Testis (tissue), 3 donors: ENCODE measurements around the gene TRIM15. TPM values are rescaled to one million over a fixed set of nuclear protein-coding genes. Genes with fewer than 3 reads are reported as not detected.

Experiments used
- DNase-seq: peaks from one replicate; pipeline ENCODE4 v3.0.0-alpha.2; 2019
- H3K27ac ChIP-seq, 2 donors: fragments of 200-600 bp; sonication (generic); one replicate each; pipeline ENCODE4 v1.5.1; 2019
- H3K27me3 ChIP-seq: fragments of 200-600 bp; sonication (generic); one replicate; pipeline ENCODE4 v1.5.1; 2019
- H3K36me3 ChIP-seq: fragments of 200-600 bp; sonication (generic); one replicate; pipeline ENCODE4 v1.5.1; 2017; ENCODE audit warnings: low read depth; ENCODE audit errors: missing control alignments
- H3K4me1 ChIP-seq: fragments of 200-600 bp; sonication (generic); one replicate; pipeline ENCODE4 v1.5.1; 2019
- H3K4me3 ChIP-seq, 2 donors: fragments of 200-600 bp; sonication (generic); one replicate each; pipeline ENCODE4 v1.5.1; 2017 to 2019
- H3K9me3 ChIP-seq: fragments of 200-600 bp; sonication (generic); one replicate; pipeline ENCODE4 v1.5.1; 2017
- CTCF ChIP-seq, 3 experiments: fragments of 450-650 bp in 2 of 3; fragments of 200-600 bp in 1 of 3; sonication (generic) in 1 of 3; IDR thresholded peaks; one replicate each; pipeline ENCODE4 v1.5.1; 2016 to 2019; ENCODE audit warnings: antibody characterized with exemption in 3 of 3, mild to moderate bottlenecking in 2 of 3, moderate library complexity in 1 of 3
- POLR2A ChIP-seq: fragments of 450-650 bp; IDR thresholded peaks from one replicate; pipeline ENCODE4 v1.6.1; 2017; ENCODE audit warnings: antibody characterized with exemption, mild to moderate bottlenecking, moderate library complexity
- WGBS, 2 donors: methylation state at CpG; one replicate each; pipeline ENCODE4 v1.1.5; 2018; 5-methylcytosine and 5-hydroxymethylcytosine counted together
- intact Hi-C: fragments of 100-400 bp; cut with DNase I; formaldehyde crosslinking; loops from one replicate; pipeline ENCODE4 v1.15.1; 2023; ENCODE audit warnings: low total_unique reads
- polyA plus RNA-seq: library from polyadenylated mRNA; stranded (reverse); fragments of 350-450 nt; fragmentation: Illumina TruSeq; extraction: RNeasy Lipid Tissue Mini Kit (QIAGEN cat#74804); gene quantifications from one replicate; pipeline ENCODE4 v1.2.3, GENCODE V29; 2014; ENCODE audit warnings: low read depth, low replicate concordance; ENCODE audit not compliant: insufficient read depth
- total RNA-seq, 2 donors: library from RNA; depleted of rRNA; stranded (reverse); fragments of >200 nt; gene quantifications; one replicate each; pipeline ENCODE4 v1.2.3, GENCODE V29; 2016

Gene TRIM15
- total and polyA plus RNA-seq, 3 donors from 2014 or later: 0.25 to 1.1 TPM; not detected in 1

DNA sequence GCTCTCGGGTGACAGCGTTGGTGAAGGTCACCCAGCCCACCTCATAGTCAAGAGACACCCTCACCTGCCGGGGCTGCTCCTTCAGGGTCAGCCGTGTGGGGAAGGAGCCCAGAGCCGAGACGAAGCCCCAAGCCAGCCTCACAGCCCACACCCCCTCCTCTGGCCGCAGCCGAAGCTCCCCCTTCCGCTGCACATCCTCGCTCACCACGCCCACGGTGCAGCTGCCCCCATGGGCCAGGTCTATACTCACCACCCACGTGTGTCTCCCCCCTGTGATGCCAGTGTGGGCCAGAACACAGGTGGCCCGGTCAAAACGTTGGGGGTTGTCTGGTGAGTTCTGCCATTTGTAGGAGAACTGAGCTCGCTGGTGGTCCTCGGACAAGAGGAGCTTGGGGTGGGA is 9.3 kb upstream of the TRIM15 start:
- H3K4me3 ChIP-seq: no peak overlapping the region
- no peaks in the 10 kb centered on the region for H3K36me3 ChIP-seq
- no peak overlapping the region for H3K27ac ChIP-seq
- H3K4me1 ChIP-seq: no peaks in the 10 kb centered on the region
- H3K9me3 ChIP-seq: no peaks in the 10 kb centered on the region
- 81 to 85% methylated on average over 17 of the region's 17 CpGs for WGBS, 2 donors
- DNase-seq: no peak
- H3K27me3 ChIP-seq: no peaks in the 10 kb centered on the region
- TF ChIP-seq CTCF (IDR thresholded peaks at IDR 0.05) (no peak), POLR2A (no peak)
- intact Hi-C loops: no loop called here

GRCh38 chr6:30154709-30155519 is 8.4 kb upstream of the TRIM15 start:
- no peaks in the 10 kb centered on the region for H3K4me1 ChIP-seq
- H3K27ac ChIP-seq: no peak overlapping the region
- no peaks in the 10 kb centered on the region for H3K36me3 ChIP-seq
- H3K4me3 ChIP-seq: no peak overlapping the region
- intact Hi-C loops: no loop called here
- H3K9me3 ChIP-seq: no peaks in the 10 kb centered on the region
- TF ChIP-seq POLR2A (no peak), CTCF (IDR thresholded peaks at IDR 0.05) (no peak)
- WGBS, 2 donors: 59 to 79% methylated on average over 12 of the region's 12 CpGs
- no peak for DNase-seq
- no peaks in the 10 kb centered on the region for H3K27me3 ChIP-seq

- Histone ChIP-seq H3K4me3 (no peak overlapping the region), H3K4me1 (no peaks in the 10 kb centered on the region), H3K27ac (no peak overlapping the region), H3K9me3 (no peaks in the 10 kb centered on the region), H3K27me3 (no peaks in the 10 kb centered on the region), H3K36me3 (no peaks in the 10 kb centered on the region)
- TF ChIP-seq CTCF (IDR thresholded peaks at IDR 0.05) (no peak), POLR2A (no peak)
- no peak for DNase-seq
- 93 to 95% methylated on average over 2 of the region's 2 CpGs for WGBS, 2 donors
- intact Hi-C loops: no loop called here
Observed at GRCh38 chr6:30155520-30156261, 7.7 kb upstream of the TRIM15 start.

- H3K27ac ChIP-seq: no peak overlapping the region
- WGBS, 2 donors: 27 to 30% methylated on average over 4 of the region's 4 CpGs
- DNase-seq: peak; percentile 40
Observed at GRCh38 chr6:30156262-30156599, 7.1 kb upstream of the TRIM15 start.

More at GRCh38 chr6:30156262-30156599, 7.1 kb upstream of the TRIM15 start:
- Histone ChIP-seq H3K27me3 (no peaks in the 10 kb centered on the region), H3K36me3 (no peaks in the 10 kb centered on the region), H3K4me3 (no peak overlapping the region), H3K9me3 (no peaks in the 10 kb centered on the region), H3K4me1 (no peaks in the 10 kb centered on the region)
- intact Hi-C loops: no loop called here
- TF ChIP-seq POLR2A (no peak), CTCF (IDR thresholded peaks at IDR 0.05) (no peak)
